ENCODE data around the gene MATN4. TPM values are rescaled to one million over a fixed set of nuclear protein-coding genes. Genes with fewer than 3 reads are reported as not detected.

MATN4 gene
- total and polyA plus RNA-seq, 7 donors: not detected

DNA sequence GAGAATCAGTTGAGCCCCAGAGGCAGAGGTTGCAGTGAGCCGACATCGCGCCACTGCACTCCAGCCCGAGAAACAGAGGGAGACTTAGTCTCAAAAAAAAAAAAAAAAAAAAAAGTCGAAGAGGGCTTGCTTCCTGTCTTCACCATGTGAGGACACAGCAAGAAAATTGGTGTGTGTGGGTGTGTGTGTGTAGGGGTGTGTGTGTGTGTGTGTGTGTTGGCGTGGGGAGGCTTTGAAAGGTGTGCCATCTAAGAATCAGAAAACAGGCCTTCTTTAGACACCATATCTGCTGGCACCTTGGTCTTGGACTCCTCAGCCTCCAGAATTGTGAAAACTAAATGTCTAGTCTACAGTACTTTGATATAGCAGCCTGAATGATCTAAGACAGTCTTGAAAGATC, 8.3 kb downstream of the MATN4 start:
- Histone ChIP-seq H3K36me3 (ENCODE audit: insufficient read depth in 1 of 2, low read depth in 1 of 2) (no peaks in the 10 kb centered on the region), H3K4me3 (no peak overlapping the region), H3K4me1 (no peaks in the 10 kb centered on the region), H3K27me3 (ENCODE audit: insufficient read depth in 3 of 3, low read length in 2 of 3) (peaks cover 0 to 28% (median 0%) of the 10 kb centered on the region in 3 donors), H3K27ac (no peak overlapping the region), H3K9me3 (no peaks in the 10 kb centered on the region)
- ATAC-seq (no peak), DNase-seq (no peak)
- intact Hi-C loops (cut with DNase I): loop anchor here in 1 of 2 donors (10.0 kb wide), 2 partner anchors 255 to 285 kb away; no protein-coding TSS in a partner anchor
- 84 to 97% (median 93%) methylated on average over 5 to 6 of the region's 6 CpGs for WGBS, 3 donors
- TF ChIP-seq CTCF (IDR thresholded peaks at IDR 0.05): no peak

DNA sequence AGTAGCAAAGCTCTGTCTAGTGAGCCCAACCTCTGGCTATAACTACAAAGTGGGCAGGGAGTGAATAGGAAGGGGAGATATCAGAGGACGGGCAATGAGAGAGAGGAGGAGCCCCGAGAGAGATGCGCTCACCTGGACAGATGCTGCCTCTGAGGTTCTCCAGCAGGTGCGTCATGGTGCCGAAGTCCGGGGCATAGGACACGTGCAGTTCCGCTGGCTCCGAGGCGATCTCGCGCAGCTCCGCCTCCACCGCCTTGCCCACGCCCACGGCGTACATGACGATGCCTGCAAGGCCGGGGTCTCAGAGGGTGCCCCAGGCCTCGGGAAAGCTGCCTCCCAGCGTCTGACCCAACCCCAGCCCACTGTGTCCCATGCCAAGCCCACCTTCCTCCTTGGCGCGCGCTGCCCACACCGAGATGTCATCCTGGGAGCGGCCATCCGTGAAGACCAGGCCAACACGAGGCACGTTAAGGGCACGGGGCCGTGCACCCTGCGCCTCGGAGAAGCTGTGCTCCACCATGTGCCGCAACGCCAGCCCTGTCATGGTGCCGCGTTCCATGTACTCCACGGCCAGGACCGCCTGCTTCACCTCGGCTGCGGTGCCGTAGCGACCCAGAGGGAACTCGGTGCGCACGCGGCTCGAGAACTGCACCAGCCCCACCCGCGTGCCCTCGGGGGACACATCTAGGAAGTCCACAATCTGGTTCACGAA, 10.2 kb downstream of the MATN4 start:
- no peak for TF ChIP-seq CTCF (IDR thresholded peaks at IDR 0.05)
- ATAC-seq: no peak
- Histone ChIP-seq H3K27ac (no peak overlapping the region), H3K4me1 (peaks cover 6% of the 10 kb centered on the region), H3K36me3 (ENCODE audit: insufficient read depth in 1 of 2, low read depth in 1 of 2) (no peaks in the 10 kb centered on the region), H3K27me3 (ENCODE audit: insufficient read depth in 3 of 3, low read length in 2 of 3) (peaks cover 0 to 32% (median 10%) of the 10 kb centered on the region in 3 donors), H3K4me3 (no peak overlapping the region), H3K9me3 (no peaks in the 10 kb centered on the region)
- 89 to 91% (median 91%) methylated on average over 46 to 52 of the region's 52 CpGs for WGBS, 3 donors
- intact Hi-C loops (cut with DNase I): loop anchor here in 1 of 2 donors (10.0 kb wide), 1 partner anchor 253 kb away; no protein-coding TSS in a partner anchor
- no peak for DNase-seq

GRCh38 chr20:45294659-45295058, 13.4 kb downstream of the MATN4 start:
- Histone ChIP-seq H3K9me3 (no peaks in the 10 kb centered on the region), H3K27ac (no peak overlapping the region), H3K27me3 (ENCODE audit: insufficient read depth in 3 of 3, low read length in 2 of 3) (peaks cover 0 to 31% (median 11%) of the 10 kb centered on the region in 3 donors), H3K36me3 (ENCODE audit: insufficient read depth in 1 of 2, low read depth in 1 of 2) (no peaks in the 10 kb centered on the region), H3K4me3 (no peak overlapping the region), H3K4me1 (peaks cover 8% of the 10 kb centered on the region)
- intact Hi-C loops (cut with DNase I): loop anchor here (5.0 to 10.0 kb wide), 2 partner anchors 197 to 250 kb away; no protein-coding TSS in a partner anchor
- TF ChIP-seq CTCF (IDR thresholded peaks at IDR 0.05): no peak
- ATAC-seq (no peak), DNase-seq (no peak)
- 93 to 95% (median 94%) methylated on average over 1 of the region's 1 CpG for whole genome bisulfite sequencing, 3 donors

- H3K27me3 ChIP-seq (ENCODE audit: insufficient read depth in 3 of 3, low read length in 2 of 3): peaks cover 0 to 31% (median 11%) of the 10 kb centered on the region in 3 donors
- no peaks in the 10 kb centered on the region for H3K9me3 ChIP-seq
- ATAC-seq (no peak), DNase-seq (no peak)
- no peak for TF ChIP-seq CTCF (IDR thresholded peaks at IDR 0.05)
- no peaks in the 10 kb centered on the region for H3K36me3 ChIP-seq (ENCODE audit: insufficient read depth in 1 of 2, low read depth in 1 of 2)
- intact Hi-C loops (cut with DNase I): loop anchor here (5.0 to 10.0 kb wide), 2 partner anchors 197 to 249 kb away; no protein-coding TSS in a partner anchor
- H3K27ac ChIP-seq: no peak overlapping the region
- 58 to 66% (median 61%) methylated on average over 5 of the region's 5 CpGs for WGBS, 3 donors
- H3K4me3 ChIP-seq: peak overlapping the region; percentile 62
- H3K4me1 ChIP-seq: peaks cover 8% of the 10 kb centered on the region
These were observed 14.1 kb downstream of the MATN4 start for GRCh38 chr20:45294003-45294368.
